Measurements from ENCODE around the gene TRRAP.

The TRRAP gene

DNA sequence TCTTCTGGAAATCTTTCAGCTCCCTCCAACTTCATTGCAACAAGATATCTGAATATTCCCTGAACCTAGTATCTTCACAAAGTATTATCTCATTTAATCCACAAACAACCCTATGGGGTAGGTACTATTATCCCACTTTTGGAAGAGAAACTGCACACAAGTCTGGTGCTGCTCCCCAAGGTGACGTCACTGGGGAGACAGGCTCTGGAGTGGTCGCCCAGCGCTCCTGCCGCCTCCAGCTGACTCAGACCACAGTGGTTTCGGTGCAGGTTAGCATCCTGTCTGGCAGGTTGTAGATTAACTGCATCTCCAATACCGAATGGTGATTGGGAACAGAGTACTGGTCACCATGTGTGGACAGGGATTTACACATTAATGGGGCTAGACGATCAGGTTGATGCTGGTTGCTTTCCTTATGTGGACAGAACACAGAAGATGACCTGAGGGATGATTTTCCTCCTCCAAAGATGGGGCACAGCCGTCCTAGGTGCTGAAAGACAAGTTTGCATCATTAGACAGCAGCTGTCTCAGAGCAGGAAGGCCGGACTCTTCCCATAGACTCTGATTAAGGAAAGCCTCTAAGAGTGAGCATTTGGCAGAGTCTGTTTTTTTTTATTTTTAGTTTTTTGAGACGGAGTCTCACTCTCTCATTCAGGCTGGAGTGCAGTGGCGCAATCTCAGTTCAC lies 128.6 kb downstream of the TRRAP start:
- Histone ChIP-seq H3K9ac (no peak overlapping the region), H3K36me3 (ENCODE audit: control insufficient read depth, insufficient read depth, low read length) (no peaks in the 10 kb centered on the region), H3K9me3 (ENCODE audit: control insufficient read depth, low read length) (no peaks in the 10 kb centered on the region), H3K4me2 (ENCODE audit: low read length) (no peak overlapping the region), H3K79me2 (no peaks in the 10 kb centered on the region), H3K27ac (no peak overlapping the region), H3K4me1 (no peaks in the 10 kb centered on the region), H3K4me3 (ENCODE audit: low read depth, low read length) (no peak overlapping the region), H2AFZ (no peak overlapping the region), H3K27me3 (ENCODE audit: control insufficient read depth, insufficient read depth, low read length) (no peaks in the 10 kb centered on the region)
- TF ChIP-seq, protein P1, sequence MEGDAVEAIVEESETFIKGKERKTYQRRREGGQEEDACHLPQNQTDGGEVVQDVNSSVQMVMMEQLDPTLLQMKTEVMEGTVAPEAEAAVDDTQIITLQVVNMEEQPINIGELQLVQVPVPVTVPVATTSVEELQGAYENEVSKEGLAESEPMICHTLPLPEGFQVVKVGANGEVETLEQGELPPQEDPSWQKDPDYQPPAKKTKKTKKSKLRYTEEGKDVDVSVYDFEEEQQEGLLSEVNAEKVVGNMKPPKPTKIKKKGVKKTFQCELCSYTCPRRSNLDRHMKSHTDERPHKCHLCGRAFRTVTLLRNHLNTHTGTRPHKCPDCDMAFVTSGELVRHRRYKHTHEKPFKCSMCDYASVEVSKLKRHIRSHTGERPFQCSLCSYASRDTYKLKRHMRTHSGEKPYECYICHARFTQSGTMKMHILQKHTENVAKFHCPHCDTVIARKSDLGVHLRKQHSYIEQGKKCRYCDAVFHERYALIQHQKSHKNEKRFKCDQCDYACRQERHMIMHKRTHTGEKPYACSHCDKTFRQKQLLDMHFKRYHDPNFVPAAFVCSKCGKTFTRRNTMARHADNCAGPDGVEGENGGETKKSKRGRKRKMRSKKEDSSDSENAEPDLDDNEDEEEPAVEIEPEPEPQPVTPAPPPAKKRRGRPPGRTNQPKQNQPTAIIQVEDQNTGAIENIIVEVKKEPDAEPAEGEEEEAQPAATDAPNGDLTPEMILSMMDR (IDR thresholded peaks at IDR 0.05), result no peak

DNA sequence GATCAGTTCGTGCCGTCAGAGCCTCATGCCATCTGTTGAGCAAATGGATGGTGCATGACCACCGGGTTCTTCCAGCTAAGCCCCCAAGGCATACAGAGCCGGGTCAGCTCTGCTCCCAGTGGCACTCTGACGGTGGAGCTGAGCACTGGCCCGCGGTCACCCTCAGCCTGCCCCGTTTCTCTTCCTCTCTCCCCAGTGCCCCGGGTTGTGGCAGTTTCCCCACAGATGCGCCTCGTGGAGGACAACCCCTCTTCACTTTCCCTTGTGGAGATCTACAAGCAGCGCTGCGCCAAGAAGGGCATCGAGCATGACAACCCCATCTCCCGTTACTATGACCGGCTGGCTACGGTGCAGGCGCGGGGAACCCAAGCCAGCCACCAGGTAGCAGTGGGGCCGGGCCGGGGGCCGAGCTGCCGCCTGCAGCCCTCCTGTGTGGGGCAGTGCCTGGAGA lies 129.9 kb downstream of the TRRAP start:
- Histone ChIP-seq H3K36me3 (ENCODE audit: control insufficient read depth, insufficient read depth, low read length) (no peaks in the 10 kb centered on the region), H3K9me3 (ENCODE audit: control insufficient read depth, low read length) (no peaks in the 10 kb centered on the region), H3K79me2 (no peaks in the 10 kb centered on the region), H2AFZ (no peak overlapping the region), H3K27me3 (ENCODE audit: control insufficient read depth, insufficient read depth, low read length) (no peaks in the 10 kb centered on the region), H3K4me1 (no peaks in the 10 kb centered on the region), H3K27ac (no peak overlapping the region), H3K4me2 (ENCODE audit: low read length) (no peak overlapping the region), H3K9ac (no peak overlapping the region), H3K4me3 (ENCODE audit: low read depth, low read length) (no peak overlapping the region)
- TF ChIP-seq, protein P1 (IDR thresholded peaks at IDR 0.05), result no peak

DNA sequence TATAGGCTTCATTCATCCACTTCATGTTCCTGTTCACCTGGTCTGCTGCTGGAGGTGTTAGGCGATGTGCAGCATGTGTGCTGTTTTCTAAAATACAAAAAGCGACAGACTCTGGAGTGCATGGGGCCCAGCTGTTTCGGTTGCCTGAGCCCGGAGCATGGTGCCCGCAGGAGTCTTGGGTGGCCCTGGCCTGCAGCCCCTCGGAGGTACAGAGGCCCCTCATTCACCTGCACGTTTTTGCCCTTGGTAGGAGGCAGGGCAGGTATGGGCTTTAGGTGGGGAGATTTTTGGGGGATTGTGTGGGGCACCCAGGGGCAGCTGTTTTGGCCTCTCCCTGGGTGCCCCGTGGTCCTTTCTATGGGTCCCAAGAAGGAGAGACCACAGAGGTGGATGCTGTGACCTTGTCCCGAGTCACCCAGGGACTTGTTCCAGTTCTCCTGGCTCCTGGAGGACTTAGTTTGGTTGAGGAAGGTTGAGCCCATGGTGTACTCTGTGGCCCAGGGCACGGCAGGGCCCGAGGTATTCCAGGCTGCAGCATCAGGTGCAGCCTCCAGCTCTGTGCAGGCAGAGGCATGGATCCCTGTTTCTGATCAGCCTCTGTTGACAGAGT lies 130.7 kb downstream of the TRRAP start:
- no peak overlapping the region for H3K27ac ChIP-seq
- no peaks in the 10 kb centered on the region for H3K27me3 ChIP-seq (ENCODE audit: control insufficient read depth, insufficient read depth, low read length)
- no peak overlapping the region for H3K4me3 ChIP-seq (ENCODE audit: low read depth, low read length)
- H2AFZ ChIP-seq, result no peak overlapping the region
- no peaks in the 10 kb centered on the region for H3K79me2 ChIP-seq
- no peaks in the 10 kb centered on the region for H3K9me3 ChIP-seq (ENCODE audit: control insufficient read depth, low read length)
- TF ChIP-seq, protein P1 (IDR thresholded peaks at IDR 0.05), result no peak
- H3K4me2 ChIP-seq (ENCODE audit: low read length), result no peak overlapping the region
- H3K4me1 ChIP-seq, result no peaks in the 10 kb centered on the region
- H3K9ac ChIP-seq, result no peak overlapping the region
- H3K36me3 ChIP-seq (ENCODE audit: control insufficient read depth, insufficient read depth, low read length), result no peaks in the 10 kb centered on the region

GRCh38 chr7:99010281-99010680 lies 131.9 kb downstream of the TRRAP start:
- H2AFZ ChIP-seq, result no peak overlapping the region
- no peaks in the 10 kb centered on the region for H3K4me1 ChIP-seq
- no peak overlapping the region for H3K9ac ChIP-seq
- H3K9me3 ChIP-seq (ENCODE audit: control insufficient read depth, low read length), result no peaks in the 10 kb centered on the region
- no peaks in the 10 kb centered on the region for H3K79me2 ChIP-seq
- no peak overlapping the region for H3K4me3 ChIP-seq (ENCODE audit: low read depth, low read length)
- TF ChIP-seq, protein P1 (IDR thresholded peaks at IDR 0.05), result no peak
- H3K4me2 ChIP-seq (ENCODE audit: low read length), result no peak overlapping the region
- H3K27me3 ChIP-seq (ENCODE audit: control insufficient read depth, insufficient read depth, low read length), result no peaks in the 10 kb centered on the region
- no peaks in the 10 kb centered on the region for H3K36me3 ChIP-seq (ENCODE audit: control insufficient read depth, insufficient read depth, low read length)
- H3K27ac ChIP-seq, result no peak overlapping the region

- Histone ChIP-seq H3K36me3 (ENCODE audit: control insufficient read depth, insufficient read depth, low read length) (no peaks in the 10 kb centered on the region), H3K9me3 (ENCODE audit: control insufficient read depth, low read length) (no peaks in the 10 kb centered on the region), H3K27me3 (ENCODE audit: control insufficient read depth, insufficient read depth, low read length) (no peaks in the 10 kb centered on the region), H3K79me2 (no peaks in the 10 kb centered on the region), H3K4me2 (ENCODE audit: low read length) (no peak overlapping the region), H2AFZ (no peak overlapping the region), H3K4me3 (ENCODE audit: low read depth, low read length) (no peak overlapping the region), H3K27ac (no peak overlapping the region), H3K4me1 (no peaks in the 10 kb centered on the region), H3K9ac (no peak overlapping the region)
- TF ChIP-seq, protein P1 (IDR thresholded peaks at IDR 0.05), result no peak
Observed at GRCh38 chr7:99011341-99011705, 133.0 kb downstream of the TRRAP start.

Data from parathyroid adenoma (tissue), 2 donors.